ENCODE data around the gene ABI2. TPM values are rescaled to one million over a fixed set of nuclear protein-coding genes. Genes with fewer than 3 reads are reported as not detected.

ABI2 gene
- polyA plus RNA-seq, 1 experiment = 42.5 TPM

GRCh38 chr2:203489531-203489930 is 161.3 kb downstream of the ABI2 start:
- H3K27me3 ChIP-seq (ENCODE audit: control insufficient read depth, insufficient read depth, low read length) = no peaks in the 10 kb centered on the region
- ChIA-PET POLR2A (no interaction called here), CTCF (interaction anchor here (1.3 kb wide), 1 partner anchor 325 kb away, joined by 3 read pairs; no protein-coding TSS in a partner anchor)
- TF ChIP-seq CTCF (IDR thresholded peaks at IDR 0.05; ENCODE audit: low read depth, low read length) = no peak
- no peak for DNase-seq (ENCODE audit: low read depth, low spot score)
- H3K27ac ChIP-seq (ENCODE audit: low read depth, low read length) = no peak overlapping the region
- no peaks in the 10 kb centered on the region for H3K9me3 ChIP-seq (ENCODE audit: control insufficient read depth, insufficient read depth, low read length)
- H3K4me3 ChIP-seq (ENCODE audit: low read depth, low read length) = no peak overlapping the region

DNA sequence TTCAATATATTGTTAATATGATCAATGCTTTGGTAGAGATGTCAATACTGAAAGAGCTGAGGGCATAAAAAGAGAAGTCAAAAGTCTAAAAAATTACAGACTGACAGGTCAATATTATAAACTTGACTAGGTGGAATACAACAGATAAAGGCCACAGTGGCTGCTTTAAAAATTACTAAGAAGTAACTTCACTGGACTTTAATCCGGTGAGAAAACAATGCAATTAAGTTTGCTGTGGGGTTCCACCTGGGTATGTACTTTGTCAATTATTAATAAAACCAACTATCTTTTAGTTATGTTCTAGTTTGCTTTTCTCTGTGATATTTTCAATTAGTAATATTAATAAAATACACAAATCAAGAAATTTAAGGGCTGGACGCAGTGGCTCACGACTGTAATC is 162.2 kb downstream of the ABI2 start:
- ChIA-PET CTCF (interaction anchor here (1.7 kb wide), 1 partner anchor 325 kb away, joined by 4 read pairs; no protein-coding TSS in a partner anchor), POLR2A (no interaction called here)
- H3K27me3 ChIP-seq (ENCODE audit: control insufficient read depth, insufficient read depth, low read length) = no peaks in the 10 kb centered on the region

GRCh38 chr2:203492965-203493364 is 164.8 kb downstream of the ABI2 start:
- ChIA-PET POLR2A (no interaction called here), CTCF (no interaction called here)
- Histone ChIP-seq H3K27me3 (ENCODE audit: control insufficient read depth, insufficient read depth, low read length) (no peaks in the 10 kb centered on the region), H3K27ac (ENCODE audit: low read depth, low read length) (no peak overlapping the region), H3K9me3 (ENCODE audit: control insufficient read depth, insufficient read depth, low read length) (no peaks in the 10 kb centered on the region), H3K4me3 (ENCODE audit: low read depth, low read length) (no peak overlapping the region)
- TF ChIP-seq CTCF (IDR thresholded peaks at IDR 0.05; ENCODE audit: low read depth, low read length) = no peak
- no peak for DNase-seq (ENCODE audit: low read depth, low spot score)

More for the DNA sequence above, 162.2 kb downstream of the ABI2 start:
- H3K27ac ChIP-seq (ENCODE audit: low read depth, low read length) = no peak overlapping the region
- H3K4me3 ChIP-seq (ENCODE audit: low read depth, low read length) = no peak overlapping the region
- no peak for TF ChIP-seq CTCF (IDR thresholded peaks at IDR 0.05; ENCODE audit: low read depth, low read length)
- H3K9me3 ChIP-seq (ENCODE audit: control insufficient read depth, insufficient read depth, low read length) = no peaks in the 10 kb centered on the region
- DNase-seq (ENCODE audit: low read depth, low spot score) = no peak

Other genes starting within 250 kb of the ABI2 start
- 15.0 and 17.8 TPM in 2 replicates for gene CYP20A1, start 89.4 kb upstream of the ABI2 start, polyA plus RNA-seq (2011; rRNA removed)
- gene RAPH1, start 206.9 kb downstream of the ABI2 start, polyA plus RNA-seq (2011; rRNA removed) = 6.0 and 7.6 TPM in 2 replicates